GM18526 (cell line): ENCODE data around the gene ASCC2.

Source experiments
- POLR2A ChIP-seq: IDR thresholded peaks from 3 replicates; pipeline ENCODE4 v1.6.1; 2011; ENCODE audit not compliant: insufficient read length; ENCODE audit errors: extremely low read depth

Gene ASCC2

GRCh38 chr22:29806196-29806595 is 31.9 kb downstream of the ASCC2 start:
- no peak for TF ChIP-seq POLR2A

DNA sequence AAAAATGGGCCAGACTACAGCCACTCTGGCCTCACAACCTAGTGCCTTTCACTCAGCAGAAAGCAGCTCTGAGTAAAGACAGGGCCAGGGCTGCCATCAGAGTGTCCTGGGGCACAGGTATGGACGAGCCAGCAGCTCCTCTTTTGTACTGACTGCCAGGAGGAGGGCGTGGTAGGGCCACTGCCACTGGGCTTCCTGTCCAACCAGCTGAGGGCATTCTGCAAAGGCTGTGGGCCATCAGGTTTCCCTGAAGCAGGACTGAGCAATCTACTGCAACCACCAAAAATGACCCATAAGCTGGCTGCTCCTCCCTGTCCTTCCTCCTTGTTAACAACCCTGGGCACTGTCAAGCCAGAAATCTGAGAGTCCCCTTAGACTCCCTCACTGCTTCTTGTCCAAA is 33.1 kb downstream of the ASCC2 start:
- no peak for TF ChIP-seq POLR2A

DNA sequence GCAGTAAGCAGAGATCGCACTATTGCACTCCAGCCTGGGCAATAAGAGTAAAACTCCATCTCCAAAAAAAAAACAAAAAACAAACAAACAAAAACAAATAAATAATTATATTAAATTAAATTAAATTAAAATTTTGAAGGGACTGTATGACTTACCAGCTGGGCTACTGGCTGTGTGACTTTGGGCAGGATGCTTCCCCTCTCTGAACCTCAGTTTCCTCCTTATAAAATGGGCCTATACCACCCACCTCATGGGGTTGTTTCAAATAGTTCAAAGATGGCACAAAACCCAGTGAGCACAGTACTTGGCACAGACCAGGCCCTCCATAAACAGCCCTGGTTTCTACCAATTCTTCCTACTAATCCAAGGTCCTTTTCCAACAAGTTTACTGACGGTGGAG is 34.9 kb downstream of the ASCC2 start:
- TF ChIP-seq POLR2A: no peak

- TF ChIP-seq POLR2A: no peak
Measured at GRCh38 chr22:29801796-29802195, 36.3 kb downstream of the ASCC2 start.

GRCh38 chr22:29801153-29801552 is 36.9 kb downstream of the ASCC2 start:
- no peak for TF ChIP-seq POLR2A

- no peak for TF ChIP-seq POLR2A
Measured at GRCh38 chr22:29799217-29799680, 38.8 kb downstream of the ASCC2 start.

DNA sequence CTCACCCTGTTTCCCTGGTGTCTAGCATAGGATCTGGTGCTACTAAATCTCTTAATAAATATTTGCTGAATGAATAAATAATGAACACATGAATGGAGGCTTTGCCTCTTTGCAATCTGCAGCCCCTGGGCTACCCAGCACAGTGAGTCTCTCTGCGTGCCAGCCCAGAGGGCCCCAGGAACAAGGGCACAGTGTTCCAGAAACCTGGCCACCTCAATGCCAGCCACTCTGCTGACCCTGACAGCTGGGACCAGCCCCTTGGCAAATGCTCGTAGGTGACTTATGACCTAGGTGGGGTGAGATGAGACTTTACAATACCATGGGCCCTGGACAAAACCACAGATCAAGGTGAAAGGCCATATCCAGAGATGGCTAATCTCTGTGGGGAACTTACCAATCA is 39.3 kb downstream of the ASCC2 start:
- no peak for TF ChIP-seq POLR2A

DNA sequence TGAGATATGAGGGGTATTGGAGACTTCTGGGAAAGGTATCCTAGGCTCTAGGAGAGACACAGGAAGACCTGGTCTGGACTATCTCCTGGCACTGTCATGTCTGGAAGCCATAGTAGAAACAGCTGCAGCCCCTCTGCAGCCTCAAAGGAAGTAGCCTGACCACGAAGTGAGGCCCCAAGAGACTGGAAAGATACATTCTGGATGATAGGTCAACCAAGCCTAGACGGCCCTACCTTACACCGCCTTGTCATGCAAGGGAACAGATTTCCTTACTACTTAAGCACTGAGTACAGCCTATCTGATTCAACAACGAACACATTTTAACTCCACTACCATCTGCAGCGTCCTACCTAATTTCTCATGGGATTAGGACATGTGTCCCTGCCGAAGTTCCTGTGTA is 39.8 kb downstream of the ASCC2 start:
- TF ChIP-seq POLR2A: no peak

GRCh38 chr22:29797351-29797750 is 40.7 kb downstream of the ASCC2 start:
- no peak for TF ChIP-seq POLR2A

- no peak for TF ChIP-seq POLR2A
Measured at GRCh38 chr22:29795663-29796062, 42.4 kb downstream of the ASCC2 start.

GRCh38 chr22:29793396-29793795 is 44.7 kb downstream of the ASCC2 start:
- TF ChIP-seq POLR2A: no peak

GRCh38 chr22:29790061-29790460 is 48.0 kb downstream of the ASCC2 start:
- TF ChIP-seq POLR2A: no peak

GRCh38 chr22:29788339-29789279 is 49.5 kb downstream of the ASCC2 start:
- TF ChIP-seq POLR2A: no peak

DNA sequence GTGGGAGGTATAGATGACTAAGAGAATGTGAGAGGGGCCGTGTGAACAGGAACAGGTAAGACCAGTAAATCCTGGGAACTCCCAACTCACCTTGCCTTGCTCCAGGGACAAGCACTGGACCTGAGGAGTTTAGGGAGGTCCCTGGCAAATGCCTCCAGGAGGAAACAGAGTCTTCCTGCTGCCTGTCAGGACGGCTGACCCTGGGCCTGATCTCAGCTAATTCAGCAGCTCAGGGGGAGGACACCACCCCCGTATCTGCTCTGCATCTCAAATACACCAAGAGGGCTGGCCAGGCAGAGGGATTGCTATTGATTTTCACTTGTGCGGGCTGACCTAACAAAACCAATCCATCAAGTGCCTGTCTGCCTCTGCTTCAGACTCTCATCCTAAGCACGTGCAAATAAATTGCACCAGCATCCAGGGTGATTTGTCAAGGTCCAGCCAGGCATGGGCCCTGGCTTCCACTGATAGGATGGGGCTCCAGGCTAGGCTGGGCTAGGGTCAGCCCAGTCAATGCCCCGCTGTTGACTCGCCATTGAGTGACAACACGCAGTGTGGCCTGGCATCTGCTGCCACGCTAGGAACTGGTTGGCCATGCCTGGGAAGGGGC is 50.6 kb downstream of the ASCC2 start:
- TF ChIP-seq POLR2A: no peak

DNA sequence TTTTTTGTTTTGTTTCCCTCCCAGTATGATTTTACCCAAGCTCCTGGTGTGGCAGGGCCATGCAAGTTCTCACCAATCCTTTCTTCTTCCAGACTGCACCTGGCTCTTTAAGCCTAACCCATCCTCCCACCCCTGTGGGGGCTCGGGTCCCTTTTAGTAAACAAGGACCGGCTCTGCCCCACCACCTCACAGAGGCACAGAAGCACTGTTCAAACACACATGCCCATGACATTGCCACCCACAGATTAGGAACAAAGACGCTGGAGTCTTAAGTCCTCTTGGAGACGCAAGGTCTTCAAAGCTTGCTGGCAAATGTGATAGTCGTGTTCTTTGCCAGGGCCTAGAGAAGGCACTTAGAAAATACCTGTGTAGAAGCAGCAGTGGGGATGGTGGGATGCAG is 52.0 kb downstream of the ASCC2 start:
- TF ChIP-seq POLR2A: no peak
